Measurements from ENCODE around the gene PITX3. TPM values are rescaled to one million over a fixed set of nuclear protein-coding genes. Genes with fewer than 3 reads are reported as not detected.

Gene PITX3
- total RNA-seq, 1 experiment from 2014 or later: 1.9 TPM

DNA sequence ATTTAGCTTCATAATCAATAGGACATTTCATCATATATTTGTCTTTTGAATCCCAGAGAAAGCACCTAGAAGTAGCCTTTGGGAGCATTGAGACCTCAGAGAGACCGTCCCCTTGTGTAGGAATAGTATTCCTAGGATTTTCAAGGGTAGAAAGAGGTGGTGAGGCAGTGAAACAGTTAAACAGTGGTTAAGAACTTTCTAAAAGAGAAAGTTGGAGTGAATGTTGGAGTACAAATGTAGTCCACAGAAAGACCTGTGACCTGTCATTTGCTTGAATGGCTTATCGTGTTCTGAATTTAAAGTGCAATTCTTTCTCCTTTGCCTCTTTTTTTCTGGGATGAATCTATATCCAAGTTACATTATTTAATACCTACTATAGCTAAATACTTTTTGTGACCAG, 34.0 kb upstream of the PITX3 start:
- DNase-seq (ENCODE audit: low read depth, low spot score): no peak
- TF ChIP-seq CEBPB (IDR thresholded peaks at IDR 0.05; ENCODE audit: low read depth): no peak
- TF ChIP-seq SIN3A (IDR thresholded peaks at IDR 0.05; ENCODE audit: low read depth): no peak
- TF ChIP-seq, protein P1, sequence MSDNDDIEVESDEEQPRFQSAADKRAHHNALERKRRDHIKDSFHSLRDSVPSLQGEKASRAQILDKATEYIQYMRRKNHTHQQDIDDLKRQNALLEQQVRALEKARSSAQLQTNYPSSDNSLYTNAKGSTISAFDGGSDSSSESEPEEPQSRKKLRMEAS (IDR thresholded peaks at IDR 0.05): no peak
- TF ChIP-seq ZNF274 (IDR thresholded peaks at IDR 0.05; ENCODE audit: low read depth, low read length): no peak
- TF ChIP-seq EGR1 (IDR thresholded peaks at IDR 0.05; ENCODE audit: low read depth): no peak
- TF ChIP-seq RAD21 (IDR thresholded peaks at IDR 0.05; ENCODE audit: low read depth): no peak
- TF ChIP-seq, protein P2, sequence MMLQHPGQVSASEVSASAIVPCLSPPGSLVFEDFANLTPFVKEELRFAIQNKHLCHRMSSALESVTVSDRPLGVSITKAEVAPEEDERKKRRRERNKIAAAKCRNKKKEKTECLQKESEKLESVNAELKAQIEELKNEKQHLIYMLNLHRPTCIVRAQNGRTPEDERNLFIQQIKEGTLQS (IDR thresholded peaks at IDR 0.05): no peak
- no peak for TF ChIP-seq SRF (IDR thresholded peaks at IDR 0.05; ENCODE audit: low read depth)
- TF ChIP-seq, protein P3, sequence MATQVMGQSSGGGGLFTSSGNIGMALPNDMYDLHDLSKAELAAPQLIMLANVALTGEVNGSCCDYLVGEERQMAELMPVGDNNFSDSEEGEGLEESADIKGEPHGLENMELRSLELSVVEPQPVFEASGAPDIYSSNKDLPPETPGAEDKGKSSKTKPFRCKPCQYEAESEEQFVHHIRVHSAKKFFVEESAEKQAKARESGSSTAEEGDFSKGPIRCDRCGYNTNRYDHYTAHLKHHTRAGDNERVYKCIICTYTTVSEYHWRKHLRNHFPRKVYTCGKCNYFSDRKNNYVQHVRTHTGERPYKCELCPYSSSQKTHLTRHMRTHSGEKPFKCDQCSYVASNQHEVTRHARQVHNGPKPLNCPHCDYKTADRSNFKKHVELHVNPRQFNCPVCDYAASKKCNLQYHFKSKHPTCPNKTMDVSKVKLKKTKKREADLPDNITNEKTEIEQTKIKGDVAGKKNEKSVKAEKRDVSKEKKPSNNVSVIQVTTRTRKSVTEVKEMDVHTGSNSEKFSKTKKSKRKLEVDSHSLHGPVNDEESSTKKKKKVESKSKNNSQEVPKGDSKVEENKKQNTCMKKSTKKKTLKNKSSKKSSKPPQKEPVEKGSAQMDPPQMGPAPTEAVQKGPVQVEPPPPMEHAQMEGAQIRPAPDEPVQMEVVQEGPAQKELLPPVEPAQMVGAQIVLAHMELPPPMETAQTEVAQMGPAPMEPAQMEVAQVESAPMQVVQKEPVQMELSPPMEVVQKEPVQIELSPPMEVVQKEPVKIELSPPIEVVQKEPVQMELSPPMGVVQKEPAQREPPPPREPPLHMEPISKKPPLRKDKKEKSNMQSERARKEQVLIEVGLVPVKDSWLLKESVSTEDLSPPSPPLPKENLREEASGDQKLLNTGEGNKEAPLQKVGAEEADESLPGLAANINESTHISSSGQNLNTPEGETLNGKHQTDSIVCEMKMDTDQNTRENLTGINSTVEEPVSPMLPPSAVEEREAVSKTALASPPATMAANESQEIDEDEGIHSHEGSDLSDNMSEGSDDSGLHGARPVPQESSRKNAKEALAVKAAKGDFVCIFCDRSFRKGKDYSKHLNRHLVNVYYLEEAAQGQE (IDR thresholded peaks at IDR 0.05; ENCODE audit: low read depth): no peak
- TF ChIP-seq, protein P4, sequence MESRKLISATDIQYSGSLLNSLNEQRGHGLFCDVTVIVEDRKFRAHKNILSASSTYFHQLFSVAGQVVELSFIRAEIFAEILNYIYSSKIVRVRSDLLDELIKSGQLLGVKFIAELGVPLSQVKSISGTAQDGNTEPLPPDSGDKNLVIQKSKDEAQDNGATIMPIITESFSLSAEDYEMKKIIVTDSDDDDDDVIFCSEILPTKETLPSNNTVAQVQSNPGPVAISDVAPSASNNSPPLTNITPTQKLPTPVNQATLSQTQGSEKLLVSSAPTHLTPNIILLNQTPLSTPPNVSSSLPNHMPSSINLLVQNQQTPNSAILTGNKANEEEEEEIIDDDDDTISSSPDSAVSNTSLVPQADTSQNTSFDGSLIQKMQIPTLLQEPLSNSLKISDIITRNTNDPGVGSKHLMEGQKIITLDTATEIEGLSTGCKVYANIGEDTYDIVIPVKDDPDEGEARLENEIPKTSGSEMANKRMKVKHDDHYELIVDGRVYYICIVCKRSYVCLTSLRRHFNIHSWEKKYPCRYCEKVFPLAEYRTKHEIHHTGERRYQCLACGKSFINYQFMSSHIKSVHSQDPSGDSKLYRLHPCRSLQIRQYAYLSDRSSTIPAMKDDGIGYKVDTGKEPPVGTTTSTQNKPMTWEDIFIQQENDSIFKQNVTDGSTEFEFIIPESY (IDR thresholded peaks at IDR 0.05; ENCODE audit: extremely low read depth, insufficient replicate concordance, low read length): no peak
- TF ChIP-seq POLR2A (IDR thresholded peaks at IDR 0.05; ENCODE audit: borderline replicate concordance, extremely low read depth, insufficient read depth, insufficient read length): no peak
- no peak for TF ChIP-seq EZH2phosphoT487 (IDR thresholded peaks at IDR 0.05; ENCODE audit: borderline replicate concordance)
- no peak for TF ChIP-seq POLR2AphosphoS5 (IDR thresholded peaks at IDR 0.05; ENCODE audit: low read depth, low read length)
- no peak for TF ChIP-seq SP1 (IDR thresholded peaks at IDR 0.05; ENCODE audit: low read depth)
- no peak for TF ChIP-seq FOSL1 (IDR thresholded peaks at IDR 0.05; ENCODE audit: low read depth)
- TF ChIP-seq, protein P5, sequence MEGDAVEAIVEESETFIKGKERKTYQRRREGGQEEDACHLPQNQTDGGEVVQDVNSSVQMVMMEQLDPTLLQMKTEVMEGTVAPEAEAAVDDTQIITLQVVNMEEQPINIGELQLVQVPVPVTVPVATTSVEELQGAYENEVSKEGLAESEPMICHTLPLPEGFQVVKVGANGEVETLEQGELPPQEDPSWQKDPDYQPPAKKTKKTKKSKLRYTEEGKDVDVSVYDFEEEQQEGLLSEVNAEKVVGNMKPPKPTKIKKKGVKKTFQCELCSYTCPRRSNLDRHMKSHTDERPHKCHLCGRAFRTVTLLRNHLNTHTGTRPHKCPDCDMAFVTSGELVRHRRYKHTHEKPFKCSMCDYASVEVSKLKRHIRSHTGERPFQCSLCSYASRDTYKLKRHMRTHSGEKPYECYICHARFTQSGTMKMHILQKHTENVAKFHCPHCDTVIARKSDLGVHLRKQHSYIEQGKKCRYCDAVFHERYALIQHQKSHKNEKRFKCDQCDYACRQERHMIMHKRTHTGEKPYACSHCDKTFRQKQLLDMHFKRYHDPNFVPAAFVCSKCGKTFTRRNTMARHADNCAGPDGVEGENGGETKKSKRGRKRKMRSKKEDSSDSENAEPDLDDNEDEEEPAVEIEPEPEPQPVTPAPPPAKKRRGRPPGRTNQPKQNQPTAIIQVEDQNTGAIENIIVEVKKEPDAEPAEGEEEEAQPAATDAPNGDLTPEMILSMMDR (IDR thresholded peaks at IDR 0.05 in 2 of 3, conservative IDR thresholded peaks at IDR 0.05 in 1 of 3; ENCODE audit: borderline replicate concordance in 1 of 3, insufficient read depth in 1 of 3, low read depth in 2 of 3, low read length in 2 of 3): no peak
- TF ChIP-seq ZFX (IDR thresholded peaks at IDR 0.05): no peak
- no peak for TF ChIP-seq TCF7L2 (IDR thresholded peaks at IDR 0.05; ENCODE audit: borderline replicate concordance, extremely low read depth, insufficient read depth, insufficient read length)
- no peak for TF ChIP-seq CBX3 (IDR thresholded peaks at IDR 0.05; ENCODE audit: low read depth)
- ChIA-PET CTCF (no interaction called here), POLR2A (no interaction called here), RAD21 (ENCODE audit: low non-redundant PET in 1 of 2, low total read pairs in 2 of 2, uncharacterized antibody in 2 of 2, unreplicated experiment in 2 of 2) (no interaction called here)
- peaks cover 17% of the 10 kb centered on the region; the same call in 1 of the 2 replicates for H4K20me1 ChIP-seq (ENCODE audit: insufficient read depth)
- H3K4me3 ChIP-seq (replicated peaks in 1 of 2; ENCODE audit: low read depth in 1 of 2, low read length in 2 of 2): no peak overlapping the region
- H3K9ac ChIP-seq (ENCODE audit: low read length): no peak overlapping the region
- no peak overlapping the region for H3K4me2 ChIP-seq (ENCODE audit: low read length)
- H3K9me3 ChIP-seq (ENCODE audit: control insufficient read depth in 1 of 2, insufficient read depth in 1 of 2, low read depth in 1 of 2, low read length in 2 of 2): no peaks in the 10 kb centered on the region
- H3K27me3 ChIP-seq (ENCODE audit: insufficient read depth, low read length): no peaks in the 10 kb centered on the region
- peaks cover 69% of the 10 kb centered on the region for H3K79me2 ChIP-seq (ENCODE audit: insufficient read depth, low read length)
- H3K9me2 ChIP-seq (ENCODE audit: insufficient read depth): no peaks in the 10 kb centered on the region
- intact Hi-C loops (cut with micrococcal nuclease): no loop called here
- H2AFZ ChIP-seq (ENCODE audit: low read depth, low read length, poor library complexity, severe bottlenecking): no peak overlapping the region
- H3K4me1 ChIP-seq (ENCODE audit: control insufficient read depth in 1 of 2, insufficient read depth in 2 of 2, low read length in 2 of 2): no peaks in the 10 kb centered on the region
- BruUV-seq (replicated peaks): no TSS peak
- no peak for ATAC-seq
- no peak overlapping the region for H3K27ac ChIP-seq (ENCODE audit: low read depth, low read length)
- H3K36me3 ChIP-seq (ENCODE audit: control insufficient read depth in 1 of 2, insufficient read depth in 2 of 2, low read length in 2 of 2): no peaks in the 10 kb centered on the region

All from HCT116 (cell line).